Measurements from ENCODE around the gene SDR42E1.

The SDR42E1 gene

DNA sequence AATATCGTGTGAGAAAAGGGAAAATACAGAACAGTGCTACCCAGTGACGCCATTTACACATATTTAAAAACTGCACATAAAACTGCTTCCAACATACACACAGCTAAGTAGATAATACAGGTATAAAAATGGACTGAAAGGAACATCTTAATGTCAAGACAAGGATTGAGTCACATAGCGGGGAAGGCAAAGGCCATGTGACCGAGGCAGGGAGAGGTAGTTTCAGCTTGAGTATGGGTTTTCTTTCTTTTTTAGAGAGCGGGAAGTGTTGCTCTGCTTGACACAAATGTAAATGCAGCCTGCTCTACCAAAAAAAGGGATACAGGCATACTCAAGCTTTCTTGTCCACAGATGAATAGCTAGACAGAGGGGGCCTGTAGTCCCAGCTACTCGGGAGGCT, 46.5 kb downstream of the SDR42E1 start:
- no peak overlapping the region for H3K27ac ChIP-seq
- TF ChIP-seq ZFX (IDR thresholded peaks at IDR 0.05) = no peak
- TF ChIP-seq, protein P1, sequence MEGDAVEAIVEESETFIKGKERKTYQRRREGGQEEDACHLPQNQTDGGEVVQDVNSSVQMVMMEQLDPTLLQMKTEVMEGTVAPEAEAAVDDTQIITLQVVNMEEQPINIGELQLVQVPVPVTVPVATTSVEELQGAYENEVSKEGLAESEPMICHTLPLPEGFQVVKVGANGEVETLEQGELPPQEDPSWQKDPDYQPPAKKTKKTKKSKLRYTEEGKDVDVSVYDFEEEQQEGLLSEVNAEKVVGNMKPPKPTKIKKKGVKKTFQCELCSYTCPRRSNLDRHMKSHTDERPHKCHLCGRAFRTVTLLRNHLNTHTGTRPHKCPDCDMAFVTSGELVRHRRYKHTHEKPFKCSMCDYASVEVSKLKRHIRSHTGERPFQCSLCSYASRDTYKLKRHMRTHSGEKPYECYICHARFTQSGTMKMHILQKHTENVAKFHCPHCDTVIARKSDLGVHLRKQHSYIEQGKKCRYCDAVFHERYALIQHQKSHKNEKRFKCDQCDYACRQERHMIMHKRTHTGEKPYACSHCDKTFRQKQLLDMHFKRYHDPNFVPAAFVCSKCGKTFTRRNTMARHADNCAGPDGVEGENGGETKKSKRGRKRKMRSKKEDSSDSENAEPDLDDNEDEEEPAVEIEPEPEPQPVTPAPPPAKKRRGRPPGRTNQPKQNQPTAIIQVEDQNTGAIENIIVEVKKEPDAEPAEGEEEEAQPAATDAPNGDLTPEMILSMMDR (conservative IDR thresholded peaks at IDR 0.05) = no peak

- no peak overlapping the region for H3K27ac ChIP-seq
- TF ChIP-seq, protein P1 (conservative IDR thresholded peaks at IDR 0.05) = no peak
- TF ChIP-seq ZFX (IDR thresholded peaks at IDR 0.05) = no peak
Measured at GRCh38 chr16:81956213-81956948, 54.9 kb downstream of the SDR42E1 start.

DNA sequence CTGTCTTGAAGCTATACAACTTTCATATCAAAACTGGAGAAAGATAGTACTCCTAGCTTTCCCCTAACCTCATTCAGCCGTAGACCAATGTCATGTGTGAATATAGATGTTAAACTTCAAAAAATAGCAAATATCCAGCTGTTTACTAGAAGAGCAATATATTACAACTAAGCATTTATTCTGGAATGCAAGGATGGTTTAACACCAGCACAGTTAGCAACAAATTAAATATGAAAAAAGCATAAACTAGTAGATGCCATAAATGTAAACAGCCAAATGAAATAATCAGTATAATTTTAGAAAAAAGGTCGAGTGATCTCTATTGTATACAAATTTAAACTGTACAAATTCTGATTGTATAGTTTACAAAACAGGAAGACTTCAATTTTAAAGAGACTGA, 59.7 kb downstream of the SDR42E1 start:
- no peak overlapping the region for H3K27ac ChIP-seq
- TF ChIP-seq ZFX (IDR thresholded peaks at IDR 0.05) = no peak
- TF ChIP-seq, protein P1 (conservative IDR thresholded peaks at IDR 0.05) = no peak

DNA sequence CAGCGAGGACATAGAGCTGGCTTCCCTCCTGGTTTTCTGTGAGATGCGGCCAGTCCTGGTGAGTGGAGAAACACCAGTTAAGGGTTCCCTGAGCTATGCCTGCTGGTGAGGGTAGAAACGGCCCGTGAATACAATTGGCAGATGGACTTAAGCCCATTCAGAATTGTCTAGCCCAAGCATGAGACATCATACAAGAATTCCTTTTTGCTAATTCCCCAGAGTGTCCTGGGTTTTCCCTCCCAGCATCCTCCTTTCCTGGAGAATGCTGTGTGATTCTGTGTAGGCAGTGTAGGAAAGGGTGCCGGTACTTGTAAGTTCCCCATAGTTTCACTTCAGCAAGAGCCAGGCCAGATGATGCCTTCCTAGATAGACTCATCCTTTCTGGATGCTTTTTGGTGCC, 65.1 kb downstream of the SDR42E1 start:
- no peak for TF ChIP-seq ZFX (IDR thresholded peaks at IDR 0.05)
- TF ChIP-seq, protein P1 (conservative IDR thresholded peaks at IDR 0.05) = no peak
- H3K27ac ChIP-seq = no peak overlapping the region

DNA sequence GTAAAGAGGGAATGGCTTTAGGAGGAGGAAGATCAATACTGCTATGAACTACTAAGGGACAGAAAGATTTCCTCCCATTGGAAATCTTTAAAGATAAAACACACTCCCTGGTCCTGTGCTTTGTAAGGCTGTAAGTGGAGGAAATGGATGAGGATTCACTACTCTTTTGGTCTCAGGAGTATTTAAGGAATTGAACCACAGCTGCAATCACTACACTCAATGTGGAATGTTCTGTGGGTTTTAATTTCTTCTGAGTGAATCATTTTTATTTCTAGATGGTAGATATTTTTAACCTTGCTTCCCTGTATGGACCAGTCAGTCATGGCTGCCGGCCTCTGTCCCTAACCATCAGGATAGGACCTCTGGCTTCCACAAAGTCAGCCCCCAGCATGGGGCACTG, 65.6 kb downstream of the SDR42E1 start:
- H3K27ac ChIP-seq = no peak overlapping the region
- no peak for TF ChIP-seq ZFX (IDR thresholded peaks at IDR 0.05)

DNA sequence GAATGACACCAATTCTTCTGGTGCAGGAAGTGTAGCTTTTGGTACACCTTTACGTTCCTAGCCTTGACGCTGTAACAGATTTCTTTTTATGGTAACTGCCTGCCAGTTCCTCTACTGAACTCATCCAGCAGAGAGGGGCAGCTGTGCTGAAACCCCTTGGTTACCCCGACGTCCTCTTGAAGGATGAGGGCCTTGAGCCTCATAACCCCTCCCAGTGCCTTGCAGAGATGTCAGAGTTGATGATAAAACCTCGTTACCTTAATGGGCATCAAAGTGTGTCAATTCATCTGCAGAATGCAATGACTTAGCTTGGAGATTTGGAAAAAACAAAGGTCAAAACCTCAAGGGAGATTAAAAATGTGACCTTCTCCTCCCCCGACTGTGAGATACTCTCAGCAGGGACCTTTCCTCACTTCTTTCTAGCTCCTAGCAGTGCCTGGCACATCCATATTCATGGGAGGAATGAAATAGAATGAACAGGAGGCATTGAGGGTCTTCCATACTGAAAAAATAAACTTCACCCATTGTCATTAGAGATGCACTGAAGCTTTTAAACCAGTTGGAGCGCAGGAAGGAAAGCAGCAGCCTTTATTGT, 69.2 kb downstream of the SDR42E1 start:
- no peak overlapping the region for H3K27ac ChIP-seq
- no peak for TF ChIP-seq ZFX (IDR thresholded peaks at IDR 0.05)
- TF ChIP-seq, protein P1 (conservative IDR thresholded peaks at IDR 0.05) = no peak

DNA sequence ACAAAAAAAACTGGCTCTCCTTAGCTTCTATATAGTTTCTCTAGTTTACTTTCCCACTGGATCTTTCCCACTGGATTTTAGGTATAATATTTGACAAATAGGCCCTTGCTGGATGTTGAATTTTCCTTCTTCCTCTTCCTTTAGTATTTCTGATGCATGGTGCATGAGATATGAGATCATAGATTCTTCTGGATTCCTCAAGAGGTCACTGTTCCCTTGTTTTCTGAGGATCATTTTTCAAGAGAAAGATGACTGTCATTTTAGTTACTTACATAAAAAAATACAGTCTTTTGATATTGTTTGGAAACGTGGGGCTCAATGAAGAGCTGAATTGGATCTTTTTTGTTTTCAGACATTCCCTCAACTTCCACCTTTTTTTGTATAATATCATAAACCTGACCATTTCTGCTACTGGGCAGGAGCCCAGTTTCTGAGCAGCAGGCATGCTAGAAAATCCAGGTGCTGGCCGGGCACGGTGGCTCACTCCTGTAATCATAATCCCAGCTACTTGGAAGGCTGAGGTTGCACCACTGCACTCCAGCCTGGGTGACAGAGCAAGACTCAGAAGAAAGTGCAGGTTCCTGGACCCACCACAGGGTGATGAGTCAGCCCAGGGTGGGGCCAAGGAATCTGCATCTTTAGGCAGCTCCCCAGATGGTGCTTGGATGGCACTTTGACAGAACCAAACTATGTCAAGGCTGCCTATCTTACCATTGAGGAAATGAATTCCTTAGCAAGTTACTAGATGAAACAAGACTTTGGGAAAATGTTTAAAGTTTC, 70.3 kb downstream of the SDR42E1 start:
- no peak for TF ChIP-seq ZFX (IDR thresholded peaks at IDR 0.05)
- TF ChIP-seq, protein P1 (conservative IDR thresholded peaks at IDR 0.05) = peak; percentile 75
- H3K27ac ChIP-seq = no peak overlapping the region
